Activated T-cell treated with anti-CD3 and anti-CD28 coated beads for 24 hours (primary cell): ENCODE results near the gene TFAP2C.
"Not testable (repeated sequence)": the region's sequence is repeated elsewhere in the genome, so short reads cannot be mapped to it uniquely, and the experiment has no call there.

Source experiments
- DNase-seq: peaks from one replicate; pipeline ENCODE4 v3.0.0-alpha.2; 2020; ENCODE audit warnings: low read depth

TFAP2C gene

GRCh38 chr20:56656632-56657031 is 27.5 kb downstream of the TFAP2C start:
- no peak for DNase-seq

DNA sequence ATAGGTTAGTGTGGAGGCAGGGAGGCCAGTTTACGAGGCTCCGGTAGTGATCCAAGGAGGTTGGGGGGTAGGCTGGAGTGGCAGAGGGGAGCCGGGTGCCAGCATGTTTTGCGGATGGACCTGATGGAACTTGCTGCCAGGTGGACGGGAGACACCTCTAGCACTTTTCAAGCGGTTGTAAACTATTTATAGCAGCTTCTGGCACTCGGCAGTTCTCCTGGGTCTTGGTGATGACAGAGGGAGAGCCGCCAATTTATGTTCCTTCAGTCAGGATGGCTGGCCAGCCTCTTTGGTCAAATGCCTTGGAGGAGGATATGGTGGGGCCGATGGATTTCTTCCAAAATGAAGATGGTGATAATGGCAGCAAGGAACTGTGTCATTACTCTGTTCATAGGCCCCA is 28.8 kb downstream of the TFAP2C start:
- DNase-seq, result no peak

- not testable (repeated sequence) for DNase-seq
Measured at GRCh38 chr20:56658341-56658947, 29.3 kb downstream of the TFAP2C start.

- no peak for DNase-seq
Measured at GRCh38 chr20:56663660-56664059, 34.6 kb downstream of the TFAP2C start.

GRCh38 chr20:56664796-56665195 is 35.7 kb downstream of the TFAP2C start:
- no peak for DNase-seq

DNA sequence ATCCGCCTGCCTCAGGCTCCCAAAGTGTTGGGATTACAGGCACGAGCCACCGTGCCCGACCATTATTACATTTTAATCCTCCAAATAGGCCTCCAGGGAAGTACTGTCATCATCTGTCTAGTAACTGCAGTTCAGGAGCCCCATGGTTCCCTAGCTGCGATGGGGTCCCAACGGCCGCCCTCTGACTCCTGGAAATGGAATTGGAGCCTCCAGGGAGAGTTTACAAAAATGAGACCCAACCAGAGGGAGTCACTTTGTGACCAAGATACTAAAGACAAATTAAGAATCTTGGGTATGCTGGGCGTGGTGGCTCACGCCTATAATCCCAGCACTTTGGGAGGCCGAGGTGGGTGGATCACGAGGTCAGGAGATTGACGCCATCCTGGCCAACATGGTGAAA is 36.7 kb downstream of the TFAP2C start:
- DNase-seq, result no peak

DNA sequence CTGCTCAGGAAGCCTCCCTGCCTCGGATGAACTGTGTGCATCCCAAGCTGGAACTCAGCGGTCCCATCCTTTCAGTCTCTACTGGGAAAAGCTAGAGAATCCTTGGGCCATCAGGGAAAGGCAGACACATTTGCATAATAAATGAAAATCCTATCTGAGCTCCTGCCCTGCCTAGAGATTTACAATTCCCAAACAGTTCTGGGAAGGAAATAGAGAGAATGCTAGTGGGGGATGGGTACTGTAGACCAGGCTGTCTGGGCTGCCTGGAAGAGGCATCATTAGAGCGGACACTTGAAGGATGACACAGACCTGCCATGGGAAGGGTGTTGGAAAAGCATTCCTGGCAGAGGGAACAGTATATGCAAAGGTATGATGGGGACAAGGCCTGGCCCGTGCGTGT is 44.3 kb downstream of the TFAP2C start:
- no peak for DNase-seq

DNA sequence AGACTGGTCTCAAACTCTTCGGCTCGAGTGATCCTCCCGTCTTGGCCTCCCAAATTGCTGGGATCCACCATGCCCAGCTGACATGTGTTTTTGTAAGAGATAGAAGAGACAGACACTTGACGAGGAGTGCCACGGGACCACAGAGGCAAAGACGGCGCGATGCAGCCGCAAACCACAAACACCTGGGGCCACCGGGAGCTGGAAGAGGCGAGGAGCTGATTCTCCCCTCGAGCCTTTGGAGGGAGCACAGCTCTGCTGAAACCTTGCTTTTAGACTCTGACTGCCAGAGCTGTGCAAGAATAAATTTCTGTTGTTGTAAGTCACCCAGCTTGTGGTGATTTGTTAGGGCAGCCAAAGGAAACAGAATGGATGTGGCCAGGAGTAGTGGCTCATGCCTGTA is 46.9 kb downstream of the TFAP2C start:
- DNase-seq, result no peak

DNA sequence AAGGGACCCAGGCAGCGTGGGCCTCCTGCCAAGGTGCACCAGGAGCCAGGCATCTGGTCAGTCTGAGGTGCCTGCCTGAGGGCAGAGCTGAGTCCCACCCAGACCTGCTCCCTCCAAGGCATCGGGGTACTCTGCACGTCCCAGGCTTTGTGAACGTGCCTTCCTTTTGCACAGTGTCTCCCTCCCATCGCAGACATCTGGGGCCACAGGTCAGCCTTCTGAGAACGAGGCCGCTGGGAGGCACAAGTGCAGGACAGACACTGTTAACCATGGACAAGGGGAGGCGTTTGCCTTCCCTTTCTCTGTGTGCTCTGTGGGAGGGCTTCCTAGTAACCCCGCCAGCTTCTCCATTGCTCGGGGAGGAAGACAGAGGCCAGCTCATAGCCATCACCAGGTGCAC is 47.6 kb downstream of the TFAP2C start:
- DNase-seq, result no peak

DNA sequence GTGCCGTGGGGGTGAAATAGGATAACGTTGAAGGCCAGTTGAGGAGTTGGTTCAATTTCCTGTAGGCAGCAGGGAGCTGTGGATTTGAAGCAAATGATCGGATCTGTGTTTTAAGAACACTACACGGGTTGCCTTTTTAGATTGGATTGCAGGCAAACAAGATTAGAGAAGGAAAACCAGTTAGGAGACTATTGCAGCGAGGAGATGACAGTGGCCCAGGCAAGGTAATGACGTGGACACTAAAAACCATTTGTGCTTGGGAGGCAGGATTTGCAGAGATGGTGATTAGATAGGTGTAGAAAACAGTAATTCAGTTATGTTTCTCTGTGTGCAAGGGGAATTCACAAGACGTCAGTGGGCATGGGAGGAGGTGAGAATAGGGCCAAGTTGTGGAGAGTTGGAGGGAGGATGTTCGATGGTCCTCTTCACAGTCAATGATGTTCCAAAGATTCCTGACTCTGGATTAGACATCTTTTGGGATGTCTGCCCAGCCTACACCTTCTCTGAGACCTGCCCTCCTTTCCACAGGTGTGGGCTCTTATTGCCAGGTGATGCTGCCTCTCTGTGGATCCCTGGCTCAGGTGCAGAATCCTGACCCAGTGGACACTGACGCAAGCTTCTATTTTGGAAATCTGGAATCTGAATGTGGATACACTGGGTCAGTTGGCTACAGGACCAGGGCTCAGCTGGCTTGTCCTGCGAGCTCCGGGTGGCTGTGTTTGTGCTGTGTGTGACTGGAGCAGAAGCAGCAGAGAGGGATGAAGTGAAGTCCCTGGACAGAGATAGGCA is 54.2 kb downstream of the TFAP2C start:
- DNase-seq, result no peak

DNA sequence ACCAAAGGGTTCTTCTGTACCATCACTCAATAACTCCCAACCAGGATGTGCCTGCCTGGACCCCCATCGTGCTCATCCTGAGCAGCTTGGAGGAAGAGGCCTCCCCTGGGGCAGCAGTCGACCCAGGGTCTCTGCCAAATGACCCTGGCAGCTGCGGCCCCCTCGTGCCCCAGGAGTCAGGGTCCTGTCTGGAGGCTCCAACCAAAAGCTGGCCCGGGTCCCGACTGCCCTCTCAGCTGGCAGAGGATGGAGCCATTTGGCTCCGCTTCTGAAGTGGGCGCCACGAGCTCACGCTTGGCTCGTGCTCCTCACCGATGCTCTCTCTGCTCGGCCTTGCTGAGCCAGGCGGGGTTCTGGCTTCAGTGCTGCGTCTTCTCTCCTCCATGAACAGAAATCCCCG is 56.8 kb downstream of the TFAP2C start:
- no peak for DNase-seq

DNA sequence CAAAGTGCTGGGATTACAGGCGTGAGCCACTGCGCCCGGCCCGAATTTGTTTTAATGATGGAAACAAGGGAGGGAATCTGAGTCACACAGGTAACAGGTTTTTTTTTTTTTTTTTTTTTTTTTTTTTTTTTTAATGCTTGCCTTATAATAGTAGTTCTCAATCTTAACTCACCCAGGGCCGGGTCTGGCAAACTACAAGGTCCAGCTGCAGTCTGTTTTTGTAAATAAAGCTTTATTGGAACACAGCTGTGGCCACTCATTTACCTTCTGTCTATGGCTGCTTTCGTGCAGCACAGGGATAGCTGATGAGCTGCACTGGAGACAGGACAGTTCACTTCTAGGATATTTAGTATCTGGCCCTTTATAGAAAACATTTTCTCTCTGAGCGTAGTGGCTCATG is 58.0 kb downstream of the TFAP2C start:
- no peak for DNase-seq

DNA sequence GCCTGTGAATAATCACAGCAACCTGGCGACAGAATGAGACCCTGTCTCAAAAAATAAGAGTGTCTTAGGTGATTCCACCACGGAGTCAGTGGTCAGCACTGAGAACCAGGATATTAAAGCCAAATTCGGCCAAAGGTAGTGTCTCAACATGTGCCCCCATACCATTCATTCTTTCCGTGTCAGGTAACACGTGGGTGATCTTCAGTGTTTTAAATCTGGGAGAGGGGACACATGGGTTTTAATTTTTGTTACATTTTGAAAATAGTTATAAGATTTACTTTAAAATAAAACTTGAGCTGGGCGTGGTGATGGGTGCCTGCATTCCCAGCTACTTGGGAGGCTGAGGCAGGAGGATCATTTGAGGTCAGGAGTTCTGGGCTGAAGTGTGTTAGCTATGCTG is 59.0 kb downstream of the TFAP2C start:
- no peak for DNase-seq
